COLO829 (cell line): ENCODE data around the gene SELENOP.

Experiments used
- DNase-seq: peaks from one replicate; pipeline ENCODE4 v3.0.0; 2012; ENCODE audit warnings: low spot score

The SELENOP gene

DNA sequence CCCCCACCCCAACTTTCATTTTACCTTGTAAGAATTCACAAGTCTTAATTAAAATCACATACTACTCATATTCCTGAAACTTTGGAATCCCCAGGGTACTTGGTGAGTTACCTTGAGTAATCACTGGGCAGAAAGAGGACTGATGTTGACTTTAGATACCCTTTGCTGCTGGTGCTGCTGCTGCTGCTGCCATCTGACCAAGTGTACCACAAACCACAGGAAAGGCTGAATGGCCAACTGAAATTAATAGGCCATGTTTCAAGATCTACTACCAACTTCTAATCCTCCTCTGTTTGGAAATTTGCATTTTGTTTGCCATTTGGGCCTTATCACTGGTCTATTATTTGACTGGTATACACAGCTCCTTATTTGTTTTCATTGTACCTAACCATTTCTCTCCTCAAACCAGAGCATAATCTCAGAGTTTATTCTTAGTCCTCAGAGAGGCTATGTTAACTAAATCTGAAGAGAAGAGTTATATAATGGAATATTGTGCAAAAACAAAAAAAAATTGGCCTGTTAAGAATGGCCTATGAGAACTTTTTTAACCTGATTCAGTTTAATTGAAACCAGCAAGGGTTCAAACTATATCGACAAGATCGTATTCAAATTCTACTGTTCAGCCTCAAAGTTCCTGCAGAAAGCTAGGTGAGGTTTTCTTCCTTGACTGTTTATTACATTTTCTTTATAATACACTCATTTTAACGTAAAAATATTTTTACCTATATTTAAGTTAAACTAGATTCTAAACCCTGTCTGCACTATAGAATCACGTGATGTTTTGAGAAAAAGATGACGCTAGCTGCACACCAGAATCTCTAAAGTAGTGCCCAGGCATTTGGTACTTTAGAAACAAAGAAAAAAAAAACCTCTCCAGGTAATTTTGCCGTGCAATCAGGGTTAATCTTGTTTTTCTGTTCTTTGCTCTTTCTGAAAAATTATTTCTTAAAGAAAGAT lies 13.1 kb downstream of the SELENOP start:
- DNase-seq, result no peak

DNA sequence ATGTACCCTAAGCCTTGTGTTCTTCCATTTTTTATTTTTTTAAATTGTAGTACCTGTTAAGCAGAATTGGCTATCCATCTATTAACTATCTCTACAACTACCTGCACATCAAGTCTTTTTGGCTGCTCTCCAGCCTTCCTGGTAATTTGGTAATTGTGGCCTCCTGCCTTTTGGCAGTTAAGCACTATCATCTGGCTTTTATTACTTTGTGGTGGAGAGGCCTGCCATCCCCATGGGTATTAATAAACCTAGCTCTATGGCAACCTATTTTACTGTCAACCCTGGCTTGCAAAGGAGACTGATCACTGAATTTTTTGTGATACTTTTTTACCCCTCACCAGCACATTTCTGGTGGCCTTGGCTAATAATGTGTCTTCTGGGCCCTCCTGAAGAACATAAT lies 20.5 kb downstream of the SELENOP start:
- DNase-seq, result no peak

DNA sequence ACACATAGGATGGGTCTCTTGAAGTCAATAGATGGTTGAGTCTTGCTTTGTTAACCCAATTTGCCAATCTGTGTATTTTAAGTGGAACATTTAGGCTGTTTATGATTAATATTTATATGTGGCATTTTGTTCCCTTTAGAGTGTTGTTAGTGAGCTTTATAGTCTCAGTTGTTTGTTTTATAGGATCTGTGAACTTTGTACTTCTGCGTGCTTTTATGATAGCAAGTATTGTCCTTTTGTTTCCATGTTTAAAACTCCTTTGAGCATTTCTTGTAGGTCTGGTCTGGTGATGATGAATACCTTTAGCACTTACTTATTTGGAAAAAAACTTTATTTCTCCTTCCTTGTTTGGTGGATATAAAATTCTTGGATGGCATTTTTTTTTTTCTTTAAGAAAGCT lies 23.8 kb downstream of the SELENOP start:
- DNase-seq, result no peak

- DNase-seq, result no peak
These were observed 24.6 kb downstream of the SELENOP start for GRCh38 chr5:42787073-42787472.

GRCh38 chr5:42785756-42786155 lies 25.9 kb downstream of the SELENOP start:
- no peak for DNase-seq

DNA sequence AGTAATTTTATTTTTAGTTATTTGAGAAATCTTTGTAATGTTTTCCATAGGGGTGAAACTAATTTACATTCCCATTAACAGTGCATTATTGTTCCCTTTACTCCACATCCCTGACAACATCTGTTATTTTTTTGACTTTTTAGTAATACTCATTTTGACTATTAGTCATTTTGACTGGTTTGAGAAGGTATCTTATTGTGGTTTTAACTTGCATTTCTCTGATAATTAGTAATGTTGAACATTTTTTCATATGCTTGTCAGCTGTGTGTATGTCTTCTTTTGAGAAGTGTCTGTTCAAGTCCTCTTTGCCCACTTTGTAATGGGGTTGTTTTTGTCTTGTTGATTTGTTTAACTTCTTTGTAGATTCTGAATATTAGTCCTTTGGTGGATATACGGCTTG lies 27.6 kb downstream of the SELENOP start:
- no peak for DNase-seq

GRCh38 chr5:42781584-42781983 lies 30.1 kb downstream of the SELENOP start:
- DNase-seq, result no peak

- no peak for DNase-seq
These were observed 32.6 kb downstream of the SELENOP start for GRCh38 chr5:42779083-42779482.

- no peak for DNase-seq
These were observed 39.3 kb downstream of the SELENOP start for GRCh38 chr5:42772265-42772993.

GRCh38 chr5:42770003-42770402 lies 41.7 kb downstream of the SELENOP start:
- DNase-seq, result no peak

DNA sequence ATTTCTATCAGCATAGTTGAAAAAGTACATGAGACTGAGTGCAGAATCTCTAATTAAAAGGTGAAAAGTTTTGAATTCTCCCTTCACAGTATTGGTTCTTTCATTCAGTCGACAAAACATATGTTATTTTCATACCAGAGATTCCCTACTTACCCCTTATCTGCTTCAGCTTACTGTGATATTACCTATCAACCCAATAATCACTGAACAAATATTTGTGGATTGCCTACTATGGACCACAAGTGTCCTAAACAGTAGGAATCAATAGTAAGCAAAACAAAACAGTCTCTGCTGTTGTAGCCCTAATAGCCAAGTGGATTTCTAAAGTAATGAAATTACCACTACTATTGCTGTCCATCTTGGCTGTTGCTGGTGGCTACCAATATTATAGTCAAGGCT lies 43.6 kb downstream of the SELENOP start:
- no peak for DNase-seq

DNA sequence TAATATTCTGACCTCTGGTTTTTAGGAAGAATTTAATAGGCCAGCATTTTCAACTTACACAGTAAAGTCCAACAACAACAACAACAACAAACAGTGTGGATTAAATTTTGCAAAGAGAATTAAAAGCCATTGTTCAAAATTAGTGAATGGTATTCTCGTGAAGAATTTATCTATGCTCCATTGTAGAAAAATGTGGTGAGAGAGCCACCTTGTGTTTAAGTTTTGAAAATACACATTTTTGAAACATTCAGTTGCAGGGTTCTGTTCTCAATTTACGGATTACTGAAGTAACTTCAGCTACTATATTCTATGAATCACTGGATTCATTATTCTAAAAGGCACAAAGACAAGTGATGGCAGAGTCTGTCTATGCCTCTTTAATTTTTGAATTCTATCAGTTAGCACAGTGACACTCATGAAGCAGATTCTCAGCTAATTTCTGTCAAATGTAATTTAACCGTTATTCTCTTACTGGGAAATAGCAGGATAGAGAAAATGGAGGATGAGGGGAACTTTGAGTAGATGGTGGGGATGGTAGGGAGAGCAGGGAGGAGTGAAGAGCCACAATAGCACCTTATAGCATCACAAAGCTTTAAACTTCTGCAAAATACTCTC lies 44.1 kb downstream of the SELENOP start:
- peak; percentile 4 for DNase-seq

- no peak for DNase-seq
These were observed 49.9 kb downstream of the SELENOP start for GRCh38 chr5:42761791-42762190.

DNA sequence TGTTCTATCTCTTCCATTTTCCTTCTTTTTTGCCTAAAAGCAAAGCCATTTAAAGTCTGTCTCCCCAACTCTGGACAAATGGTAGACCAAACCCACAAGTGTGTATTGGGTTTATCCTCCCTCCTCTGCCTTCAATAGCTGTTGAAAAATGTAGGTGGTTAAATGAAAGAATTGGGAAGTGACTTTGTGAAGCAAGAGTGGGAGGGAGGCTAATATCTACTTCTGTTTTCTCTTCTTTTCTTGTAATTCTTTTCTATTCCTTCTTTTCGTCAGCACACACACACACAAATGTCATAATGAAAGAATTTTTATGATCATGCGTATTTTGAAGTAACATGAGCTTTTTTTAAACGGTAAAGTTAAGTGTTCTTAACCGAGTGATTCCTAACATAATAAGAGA lies 51.3 kb downstream of the SELENOP start:
- no peak for DNase-seq

DNA sequence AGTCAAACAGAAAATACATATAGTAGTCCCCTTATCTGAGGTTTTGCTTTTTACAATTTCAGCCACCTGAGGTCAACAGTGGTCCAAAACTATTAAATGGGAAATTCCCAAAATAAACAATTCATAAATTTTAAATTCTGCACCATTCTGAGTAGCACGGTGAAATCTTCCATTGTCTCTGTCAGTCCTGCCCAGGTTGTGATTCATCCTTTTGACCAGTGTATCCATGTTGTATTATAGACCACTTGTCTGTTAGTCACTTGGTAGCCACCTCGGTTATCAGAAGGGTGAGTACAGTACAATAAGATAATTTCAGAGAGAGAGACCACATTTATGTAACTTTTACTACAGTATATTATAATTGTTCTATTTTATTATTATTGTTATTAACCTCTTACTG lies 52.2 kb downstream of the SELENOP start:
- peak; percentile 23 for DNase-seq

DNA sequence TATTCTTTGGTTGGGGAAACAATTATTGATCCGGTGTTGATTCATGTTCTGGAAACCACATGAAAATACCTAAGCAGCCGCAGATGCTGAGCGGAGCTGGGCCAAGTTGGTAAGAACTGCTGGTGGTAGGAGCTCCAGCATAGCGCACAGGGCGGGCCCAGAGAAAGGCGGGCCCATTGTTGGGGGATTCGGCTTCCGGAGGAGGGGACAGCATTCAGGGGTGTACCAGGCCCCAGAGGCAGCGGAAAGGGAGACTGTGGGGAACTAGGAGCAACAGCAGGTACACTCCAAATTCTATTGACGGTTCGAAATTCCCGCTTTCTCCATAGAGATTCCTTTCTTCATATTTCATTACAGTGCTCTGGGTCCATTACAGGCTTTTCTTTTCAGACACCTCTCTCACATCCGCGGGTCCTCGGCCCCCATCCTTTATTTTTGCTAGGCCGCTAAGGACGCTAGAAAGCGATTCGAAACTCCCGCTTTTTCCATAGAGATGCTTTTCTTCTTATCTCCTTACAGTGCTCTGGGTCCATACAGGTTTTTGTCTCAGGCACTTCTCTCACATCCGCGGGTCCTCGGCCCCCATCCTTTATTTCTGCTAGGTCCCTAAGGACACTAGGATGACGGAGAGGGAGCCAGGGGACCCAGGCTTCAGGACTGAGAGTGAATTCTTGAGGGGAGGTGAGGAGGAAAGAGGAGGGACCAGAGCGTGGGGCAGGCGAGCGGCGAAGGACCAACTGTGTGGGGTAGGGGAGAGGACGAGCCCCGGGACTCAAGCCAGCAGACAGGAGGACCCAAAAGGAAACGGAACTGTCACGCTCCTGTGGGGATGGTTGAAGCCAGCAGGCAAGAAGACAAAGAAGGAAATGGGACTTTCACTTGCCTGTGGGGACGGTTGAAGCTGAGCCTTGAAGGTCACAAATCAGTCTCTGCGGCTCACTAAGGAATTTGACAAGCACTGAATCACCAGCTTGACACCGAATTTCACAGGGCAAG lies 54.8 kb downstream of the SELENOP start, which contains the start of gene CCDC152:
TSS of gene CCDC152 (plus strand) at position 213 of the 996 bp plus-strand sequence. CDS start 2,304 bp downstream, outside the sequence.
- no peak for DNase-seq

DNA sequence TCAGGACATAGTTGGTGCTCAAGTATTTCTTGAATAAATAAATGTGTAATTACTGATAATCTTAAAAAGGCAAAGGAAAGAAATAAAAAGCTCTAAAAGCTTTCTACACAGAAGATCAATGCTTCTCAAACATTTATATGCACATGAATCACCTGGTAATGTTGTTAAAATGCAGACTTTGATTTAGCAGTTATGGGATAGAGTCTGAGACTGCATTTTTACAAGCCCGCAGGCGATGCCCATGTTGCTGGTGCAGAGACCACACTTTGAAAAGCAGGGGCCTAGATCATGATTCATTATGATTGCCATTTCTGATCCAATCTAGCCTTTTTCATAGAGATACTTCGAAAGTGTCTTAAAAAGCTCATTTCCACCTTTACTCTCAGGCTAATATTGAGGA lies 58.6 kb downstream of the SELENOP start:
- DNase-seq, result no peak

DNA sequence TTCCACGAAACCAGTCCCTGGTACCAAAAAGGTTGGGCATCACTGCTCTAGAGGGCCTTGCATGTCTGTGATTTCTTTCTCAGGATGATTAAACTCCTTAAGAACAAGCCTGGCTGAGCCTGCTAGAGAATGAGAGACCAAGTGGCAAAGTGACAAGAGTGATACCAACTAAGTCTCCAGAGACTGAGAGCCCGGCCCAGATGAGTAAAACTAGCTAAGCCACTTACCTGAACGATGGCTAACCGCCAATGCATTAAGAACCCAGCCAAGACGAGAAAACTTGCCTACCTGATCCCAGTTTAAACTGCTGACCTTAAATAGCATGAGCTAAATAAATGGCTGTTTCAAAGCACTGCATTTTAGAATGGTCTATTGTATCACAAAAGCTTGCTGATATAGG lies 60.6 kb downstream of the SELENOP start:
- DNase-seq, result no peak

- DNase-seq, result no peak
These were observed 61.2 kb downstream of the SELENOP start for GRCh38 chr5:42750507-42750906.
